ENCODE results near the gene C9orf152. TPM values are rescaled to one million over a fixed set of nuclear protein-coding genes. Genes with fewer than 3 reads are reported as not detected.

C9orf152 gene
- total and polyA plus RNA-seq, 2 of the 13 experiments (the other 11 are each of a cell fraction or from before 2014, with no cell fraction given) = 0.24 to 0.48 TPM

DNA sequence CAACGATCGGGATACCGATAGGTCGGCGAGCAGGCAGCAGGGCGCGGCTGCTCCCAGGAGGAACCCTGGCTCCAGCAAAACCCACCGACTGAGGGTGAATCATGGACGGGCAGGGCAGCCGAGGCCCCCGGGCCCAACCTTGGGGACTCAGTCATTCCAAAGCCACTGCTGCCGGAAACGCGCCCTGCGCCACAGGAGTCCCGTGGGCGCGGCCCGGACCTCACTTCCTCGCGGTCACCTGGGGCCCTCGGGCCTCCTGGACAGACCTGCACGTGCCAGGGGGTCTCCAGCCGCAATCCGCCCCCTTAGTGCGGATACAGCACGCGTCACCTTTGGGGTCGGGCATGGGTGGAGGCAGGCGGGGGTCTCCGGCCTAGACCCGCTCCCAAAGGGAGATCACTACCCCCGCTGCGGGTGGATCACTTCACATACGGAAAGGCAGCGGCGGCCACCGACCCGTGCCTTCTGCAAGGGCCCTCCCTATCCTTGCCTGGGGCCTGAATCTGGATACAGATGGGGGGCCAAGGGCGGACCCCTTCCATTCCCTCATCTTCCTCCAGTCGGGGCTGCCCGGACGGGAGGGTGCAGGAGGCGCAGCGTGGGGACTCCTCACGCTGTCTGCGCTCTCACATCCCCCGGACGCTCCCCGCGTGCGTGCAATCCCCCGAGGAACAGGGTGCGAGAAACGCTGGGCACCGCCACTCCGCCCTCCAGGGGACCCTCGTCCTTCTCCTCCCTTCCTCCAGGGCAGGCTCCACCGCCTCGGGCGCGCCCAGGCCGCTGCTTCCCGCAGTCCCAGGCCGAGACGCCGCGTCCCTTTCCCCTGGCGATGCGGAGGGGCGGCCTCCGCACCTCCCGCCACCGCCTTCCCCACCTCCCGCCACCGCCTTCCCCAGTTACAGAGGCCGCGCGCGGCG lies 47.8 kb upstream of the C9orf152 start (continued):
- TF ChIP-seq, protein P1, sequence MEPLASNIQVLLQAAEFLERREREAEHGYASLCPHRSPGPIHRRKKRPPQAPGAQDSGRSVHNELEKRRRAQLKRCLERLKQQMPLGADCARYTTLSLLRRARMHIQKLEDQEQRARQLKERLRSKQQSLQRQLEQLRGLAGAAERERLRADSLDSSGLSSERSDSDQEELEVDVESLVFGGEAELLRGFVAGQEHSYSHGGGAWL (CRISPR knock-in tag; IDR thresholded peaks at IDR 0.05) = peak; percentile 61; the same call in 1 of the 2 replicates
- TF ChIP-seq KLF15 (CRISPR knock-in tag; IDR thresholded peaks at IDR 0.05; ENCODE audit: borderline replicate concordance) (peak; percentile 49; the same call in 1 of the 2 replicates), ZNF549 (CRISPR knock-in tag; IDR thresholded peaks at IDR 0.05) (no peak), ZNF724P (CRISPR knock-in tag; IDR thresholded peaks at IDR 0.05; ENCODE audit: borderline replicate concordance) (no peak), ZFY (CRISPR knock-in tag; IDR thresholded peaks at IDR 0.05) (peak; percentile 74; the same call in 1 of the 2 replicates), TCF12 (IDR thresholded peaks at IDR 0.05) (no peak), TCF12 (CRISPR knock-in tag; IDR thresholded peaks at IDR 0.05) (no peak), RXRB (CRISPR knock-in tag; IDR thresholded peaks at IDR 0.05; ENCODE audit: borderline replicate concordance) (no peak), ZNF207 (IDR thresholded peaks at IDR 0.05; ENCODE audit: borderline replicate concordance) (no peak), MAFF (IDR thresholded peaks at IDR 0.05; ENCODE audit: low read depth, low read length) (no peak), ARHGAP35 (CRISPR knock-in tag; IDR thresholded peaks at IDR 0.05; ENCODE audit: borderline replicate concordance) (no peak), FOXK1 (CRISPR knock-in tag; IDR thresholded peaks at IDR 0.05; ENCODE audit: borderline replicate concordance, low read depth) (no peak; the same call in 1 of the 2 replicates), SRY (CRISPR knock-in tag; IDR thresholded peaks at IDR 0.05) (no peak)
- TF ChIP-seq, protein P2, sequence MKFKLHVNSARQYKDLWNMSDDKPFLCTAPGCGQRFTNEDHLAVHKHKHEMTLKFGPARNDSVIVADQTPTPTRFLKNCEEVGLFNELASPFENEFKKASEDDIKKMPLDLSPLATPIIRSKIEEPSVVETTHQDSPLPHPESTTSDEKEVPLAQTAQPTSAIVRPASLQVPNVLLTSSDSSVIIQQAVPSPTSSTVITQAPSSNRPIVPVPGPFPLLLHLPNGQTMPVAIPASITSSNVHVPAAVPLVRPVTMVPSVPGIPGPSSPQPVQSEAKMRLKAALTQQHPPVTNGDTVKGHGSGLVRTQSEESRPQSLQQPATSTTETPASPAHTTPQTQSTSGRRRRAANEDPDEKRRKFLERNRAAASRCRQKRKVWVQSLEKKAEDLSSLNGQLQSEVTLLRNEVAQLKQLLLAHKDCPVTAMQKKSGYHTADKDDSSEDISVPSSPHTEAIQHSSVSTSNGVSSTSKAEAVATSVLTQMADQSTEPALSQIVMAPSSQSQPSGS (CRISPR knock-in tag; IDR thresholded peaks at IDR 0.05) = no peak; the same call in 1 of the 2 replicates
- TF ChIP-seq, protein P3, sequence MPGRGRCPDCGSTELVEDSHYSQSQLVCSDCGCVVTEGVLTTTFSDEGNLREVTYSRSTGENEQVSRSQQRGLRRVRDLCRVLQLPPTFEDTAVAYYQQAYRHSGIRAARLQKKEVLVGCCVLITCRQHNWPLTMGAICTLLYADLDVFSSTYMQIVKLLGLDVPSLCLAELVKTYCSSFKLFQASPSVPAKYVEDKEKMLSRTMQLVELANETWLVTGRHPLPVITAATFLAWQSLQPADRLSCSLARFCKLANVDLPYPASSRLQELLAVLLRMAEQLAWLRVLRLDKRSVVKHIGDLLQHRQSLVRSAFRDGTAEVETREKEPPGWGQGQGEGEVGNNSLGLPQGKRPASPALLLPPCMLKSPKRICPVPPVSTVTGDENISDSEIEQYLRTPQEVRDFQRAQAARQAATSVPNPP (CRISPR knock-in tag; IDR thresholded peaks at IDR 0.05) = no peak
- TF ChIP-seq, protein P4, sequence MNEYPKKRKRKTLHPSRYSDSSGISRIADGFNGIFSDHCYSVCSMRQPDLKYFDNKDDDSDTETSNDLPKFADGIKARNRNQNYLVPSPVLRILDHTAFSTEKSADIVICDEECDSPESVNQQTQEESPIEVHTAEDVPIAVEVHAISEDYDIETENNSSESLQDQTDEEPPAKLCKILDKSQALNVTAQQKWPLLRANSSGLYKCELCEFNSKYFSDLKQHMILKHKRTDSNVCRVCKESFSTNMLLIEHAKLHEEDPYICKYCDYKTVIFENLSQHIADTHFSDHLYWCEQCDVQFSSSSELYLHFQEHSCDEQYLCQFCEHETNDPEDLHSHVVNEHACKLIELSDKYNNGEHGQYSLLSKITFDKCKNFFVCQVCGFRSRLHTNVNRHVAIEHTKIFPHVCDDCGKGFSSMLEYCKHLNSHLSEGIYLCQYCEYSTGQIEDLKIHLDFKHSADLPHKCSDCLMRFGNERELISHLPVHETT (CRISPR knock-in tag; conservative IDR thresholded peaks at IDR 0.05) = no peak
- TF ChIP-seq, protein P5, sequence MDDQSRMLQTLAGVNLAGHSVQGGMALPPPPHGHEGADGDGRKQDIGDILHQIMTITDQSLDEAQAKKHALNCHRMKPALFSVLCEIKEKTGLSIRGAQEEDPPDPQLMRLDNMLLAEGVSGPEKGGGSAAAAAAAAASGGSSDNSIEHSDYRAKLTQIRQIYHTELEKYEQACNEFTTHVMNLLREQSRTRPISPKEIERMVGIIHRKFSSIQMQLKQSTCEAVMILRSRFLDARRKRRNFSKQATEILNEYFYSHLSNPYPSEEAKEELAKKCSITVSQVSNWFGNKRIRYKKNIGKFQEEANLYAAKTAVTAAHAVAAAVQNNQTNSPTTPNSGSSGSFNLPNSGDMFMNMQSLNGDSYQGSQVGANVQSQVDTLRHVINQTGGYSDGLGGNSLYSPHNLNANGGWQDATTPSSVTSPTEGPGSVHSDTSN (CRISPR knock-in tag; IDR thresholded peaks at IDR 0.05; ENCODE audit: borderline replicate concordance) = no peak

Data from HepG2 (cell line).